ENCODE measurements around the gene SLC35A1. TPM values are rescaled to one million over a fixed set of nuclear protein-coding genes. Genes with fewer than 3 reads are reported as not detected.

Gene SLC35A1
- total RNA-seq, 3 donors from 2014 or later (not counting 1 experiment from before 2014, with no cell fraction given), result 10.9 to 14.8 (median 13.4) TPM

DNA sequence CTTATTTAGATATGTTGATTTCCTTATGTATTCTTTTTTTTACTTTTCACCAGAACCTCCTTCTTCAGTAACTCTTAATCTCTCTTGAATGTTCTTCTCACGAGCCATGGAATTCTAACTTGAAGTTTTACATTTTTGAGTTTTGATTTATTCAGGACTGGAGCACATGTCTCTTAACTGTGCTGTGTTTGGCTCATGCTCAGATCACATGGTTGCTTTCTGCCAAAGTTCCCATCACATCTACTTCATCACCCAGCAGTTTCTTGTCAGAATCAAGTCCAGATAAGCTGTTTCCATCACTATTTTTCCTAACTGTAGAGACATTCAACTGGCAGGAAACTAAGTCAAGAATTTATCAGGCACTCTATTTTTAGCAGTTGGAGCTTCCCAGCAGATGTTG, 31.7 kb downstream of the SLC35A1 start:
- no peaks in the 10 kb centered on the region for H3K36me3 Mint-ChIP-seq
- H3K4me3 Mint-ChIP-seq, result no peak overlapping the region
- Histone ChIP-seq H3K27ac (ENCODE audit: low read length) (no peak overlapping the region), H3K9me3 (ENCODE audit: control insufficient read depth, insufficient read depth, low read length) (no peaks in the 10 kb centered on the region), H3K27me3 (ENCODE audit: control insufficient read depth, insufficient read depth, low read length) (no peaks in the 10 kb centered on the region), H3K4me1 (ENCODE audit: control insufficient read depth, insufficient read depth, low read length) (no peaks in the 10 kb centered on the region), H3K4me3 (ENCODE audit: low read length) (no peak overlapping the region), H3K36me3 (ENCODE audit: control insufficient read depth, insufficient read depth, low read length) (peaks cover 45% of the 10 kb centered on the region)
- TF ChIP-seq, protein P1, sequence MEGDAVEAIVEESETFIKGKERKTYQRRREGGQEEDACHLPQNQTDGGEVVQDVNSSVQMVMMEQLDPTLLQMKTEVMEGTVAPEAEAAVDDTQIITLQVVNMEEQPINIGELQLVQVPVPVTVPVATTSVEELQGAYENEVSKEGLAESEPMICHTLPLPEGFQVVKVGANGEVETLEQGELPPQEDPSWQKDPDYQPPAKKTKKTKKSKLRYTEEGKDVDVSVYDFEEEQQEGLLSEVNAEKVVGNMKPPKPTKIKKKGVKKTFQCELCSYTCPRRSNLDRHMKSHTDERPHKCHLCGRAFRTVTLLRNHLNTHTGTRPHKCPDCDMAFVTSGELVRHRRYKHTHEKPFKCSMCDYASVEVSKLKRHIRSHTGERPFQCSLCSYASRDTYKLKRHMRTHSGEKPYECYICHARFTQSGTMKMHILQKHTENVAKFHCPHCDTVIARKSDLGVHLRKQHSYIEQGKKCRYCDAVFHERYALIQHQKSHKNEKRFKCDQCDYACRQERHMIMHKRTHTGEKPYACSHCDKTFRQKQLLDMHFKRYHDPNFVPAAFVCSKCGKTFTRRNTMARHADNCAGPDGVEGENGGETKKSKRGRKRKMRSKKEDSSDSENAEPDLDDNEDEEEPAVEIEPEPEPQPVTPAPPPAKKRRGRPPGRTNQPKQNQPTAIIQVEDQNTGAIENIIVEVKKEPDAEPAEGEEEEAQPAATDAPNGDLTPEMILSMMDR (IDR thresholded peaks at IDR 0.05), result no peak
- DNase-seq (no peak), ATAC-seq (no peak)
- peaks cover 0 to 4% of the 10 kb centered on the region in 2 donors for H3K4me1 Mint-ChIP-seq
- intact Hi-C loops (cut with micrococcal nuclease), result no loop called here
- WGBS (ENCODE audit: insufficient coverage), result 90% methylated on average over 1 of the region's 1 CpG
- H3K9me3 Mint-ChIP-seq, result no peaks in the 10 kb centered on the region
- no peaks in the 10 kb centered on the region for H3K27me3 Mint-ChIP-seq (ENCODE audit: low read depth in 2 of 2)
- H3K27ac Mint-ChIP-seq, result no peak overlapping the region

DNA sequence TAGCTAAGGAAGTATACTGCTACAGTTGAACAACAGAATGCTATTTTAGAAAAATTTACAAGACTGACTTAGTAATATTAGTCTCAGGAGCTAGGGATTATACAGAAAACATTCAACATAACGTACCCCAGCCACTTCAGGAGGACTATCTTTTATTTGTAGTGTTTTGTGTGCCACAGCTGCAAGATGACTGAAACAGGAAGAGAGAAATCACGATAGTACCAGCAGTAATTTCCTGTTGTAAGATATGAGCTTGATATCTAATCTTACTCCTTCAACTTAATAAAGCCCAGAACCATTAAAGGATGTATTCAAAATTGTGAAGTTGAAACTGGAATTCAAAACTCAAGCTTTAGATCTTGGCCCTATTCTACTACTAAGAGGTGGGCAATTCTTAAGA, 42.1 kb downstream of the SLC35A1 start:
- no peaks in the 10 kb centered on the region for H3K9me3 ChIP-seq (ENCODE audit: control insufficient read depth, insufficient read depth, low read length)
- H3K4me1 ChIP-seq (ENCODE audit: control insufficient read depth, insufficient read depth, low read length), result no peaks in the 10 kb centered on the region
- no peaks in the 10 kb centered on the region for H3K27me3 Mint-ChIP-seq (ENCODE audit: low read depth in 2 of 2)
- H3K9me3 Mint-ChIP-seq, result no peaks in the 10 kb centered on the region
- no peak for DNase-seq
- H3K27ac ChIP-seq (ENCODE audit: low read length), result no peak overlapping the region
- H3K4me3 ChIP-seq (ENCODE audit: low read length), result no peak overlapping the region
- H3K27me3 ChIP-seq (ENCODE audit: control insufficient read depth, insufficient read depth, low read length), result no peaks in the 10 kb centered on the region
- TF ChIP-seq, protein P1 (IDR thresholded peaks at IDR 0.05), result no peak
- no CpG with 5 or more reads among the region's 2 CpGs for WGBS (ENCODE audit: insufficient coverage)
- peak overlapping the region; percentile 13 to 62 for H3K27ac Mint-ChIP-seq
- ATAC-seq, result no peak
- H3K36me3 ChIP-seq (ENCODE audit: control insufficient read depth, insufficient read depth, low read length), result peaks cover 73% of the 10 kb centered on the region
- H3K4me1 Mint-ChIP-seq, result no peaks in the 10 kb centered on the region
- peaks cover 25% of the 10 kb centered on the region for H3K36me3 Mint-ChIP-seq
- H3K4me3 Mint-ChIP-seq, result no peak overlapping the region
- intact Hi-C loops (cut with micrococcal nuclease), result no loop called here

GRCh38 chr6:87518453-87518852, 45.7 kb downstream of the SLC35A1 start:
- no peaks in the 10 kb centered on the region for H3K27me3 Mint-ChIP-seq (ENCODE audit: low read depth in 2 of 2)
- ATAC-seq (no peak), DNase-seq (no peak)
- H3K4me3 Mint-ChIP-seq, result no peak overlapping the region
- no peaks in the 10 kb centered on the region for H3K9me3 Mint-ChIP-seq
- Histone ChIP-seq H3K9me3 (ENCODE audit: control insufficient read depth, insufficient read depth, low read length) (no peaks in the 10 kb centered on the region), H3K27me3 (ENCODE audit: control insufficient read depth, insufficient read depth, low read length) (no peaks in the 10 kb centered on the region), H3K4me3 (ENCODE audit: low read length) (no peak overlapping the region), H3K27ac (ENCODE audit: low read length) (no peak overlapping the region), H3K36me3 (ENCODE audit: control insufficient read depth, insufficient read depth, low read length) (peaks cover 68% of the 10 kb centered on the region), H3K4me1 (ENCODE audit: control insufficient read depth, insufficient read depth, low read length) (no peaks in the 10 kb centered on the region)
- H3K4me1 Mint-ChIP-seq, result peaks cover 0 to 5% of the 10 kb centered on the region in 2 donors
- intact Hi-C loops (cut with micrococcal nuclease), result no loop called here
- TF ChIP-seq, protein P1 (IDR thresholded peaks at IDR 0.05), result no peak
- WGBS (ENCODE audit: insufficient coverage), result 96% methylated on average over 8 of the region's 8 CpGs
- H3K36me3 Mint-ChIP-seq, result peaks cover 18% of the 10 kb centered on the region
- no peak overlapping the region for H3K27ac Mint-ChIP-seq

- H3K27me3 Mint-ChIP-seq (ENCODE audit: low read depth in 2 of 2), result no peaks in the 10 kb centered on the region
- Histone ChIP-seq H3K4me1 (ENCODE audit: control insufficient read depth, insufficient read depth, low read length) (no peaks in the 10 kb centered on the region), H3K27ac (ENCODE audit: low read length) (no peak overlapping the region), H3K4me3 (ENCODE audit: low read length) (no peak overlapping the region), H3K36me3 (ENCODE audit: control insufficient read depth, insufficient read depth, low read length) (peaks cover 46% of the 10 kb centered on the region), H3K9me3 (ENCODE audit: control insufficient read depth, insufficient read depth, low read length) (no peaks in the 10 kb centered on the region), H3K27me3 (ENCODE audit: control insufficient read depth, insufficient read depth, low read length) (no peaks in the 10 kb centered on the region)
- peaks cover 5 to 6% of the 10 kb centered on the region in 2 donors for H3K4me1 Mint-ChIP-seq
- 93% methylated on average over 3 of the region's 3 CpGs for WGBS (ENCODE audit: insufficient coverage)
- H3K27ac Mint-ChIP-seq, result no peak overlapping the region
- H3K36me3 Mint-ChIP-seq, result peaks cover 6% of the 10 kb centered on the region
- intact Hi-C loops (cut with micrococcal nuclease), result no loop called here
- H3K4me3 Mint-ChIP-seq, result no peak overlapping the region
- TF ChIP-seq, protein P1 (IDR thresholded peaks at IDR 0.05), result no peak
- DNase-seq (no peak), ATAC-seq (no peak)
- H3K9me3 Mint-ChIP-seq, result no peaks in the 10 kb centered on the region
Measured at GRCh38 chr6:87522686-87523085, 49.9 kb downstream of the SLC35A1 start.
